Measurements from ENCODE around the gene CTDP1. TPM values are rescaled to one million over a fixed set of nuclear protein-coding genes. Genes with fewer than 3 reads are reported as not detected.
A peak's percentile ranks its signal among the peaks of the same experiment; 100 is the strongest.

The CTDP1 gene
- total and polyA plus RNA-seq, 4 donors: 2.7 to 13.9 (median 10.5) TPM

DNA sequence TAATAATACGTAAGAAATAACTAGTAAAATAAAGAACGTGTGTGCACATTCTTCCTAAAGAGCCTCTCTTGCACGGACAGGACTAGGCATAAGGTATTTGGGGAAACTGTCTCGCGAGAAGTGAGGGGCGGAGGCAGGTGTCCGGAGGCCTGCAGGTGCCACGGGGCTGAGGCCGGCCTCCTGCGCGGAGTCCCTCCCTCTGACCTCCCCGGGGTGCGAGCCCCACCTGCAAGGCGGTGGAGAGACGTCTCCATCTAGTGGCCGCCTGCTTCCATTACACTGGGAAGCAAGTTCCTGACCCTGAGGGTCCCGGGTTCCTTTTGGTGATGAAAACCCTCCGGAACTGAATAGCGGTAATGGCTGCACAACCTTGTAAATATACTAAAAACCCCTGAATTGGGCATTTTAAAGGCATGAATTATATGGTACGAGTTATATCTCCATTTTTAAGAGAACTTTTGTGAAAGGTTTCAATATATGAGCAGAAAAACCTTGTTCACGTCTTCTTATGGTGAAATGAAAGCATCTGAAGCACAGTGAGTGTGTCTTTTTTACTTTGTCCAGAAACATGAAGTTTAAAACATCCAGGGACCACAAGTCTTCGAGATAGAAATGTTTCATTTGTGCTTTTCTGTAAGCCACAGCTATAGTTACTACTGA is 35.5 kb upstream of the CTDP1 start:
- Histone ChIP-seq H3K9ac (ENCODE audit: low read depth in 1 of 2, low read length in 2 of 2) (no peak overlapping the region), H3K36me3 (ENCODE audit: control insufficient read depth in 4 of 4, insufficient read depth in 3 of 4, low read depth in 1 of 4, low read length in 3 of 4) (no peaks in the 10 kb centered on the region), H3K27ac (ENCODE audit: low read depth in 1 of 2, low read length in 2 of 2) (no peak overlapping the region), H3K9me3 (ENCODE audit: control insufficient read depth in 4 of 4, low read length in 3 of 4) (no peaks in the 10 kb centered on the region), H3K4me3 (ENCODE audit: low read depth in 1 of 3, low read length in 3 of 3) (no peak overlapping the region), H3K4me1 (ENCODE audit: control insufficient read depth in 4 of 4, insufficient read depth in 4 of 4, low read length in 3 of 4) (peaks cover 0 to 5% (median 0%) of the 10 kb centered on the region in 4 donors), H3K27me3 (ENCODE audit: control insufficient read depth in 4 of 4, insufficient read depth in 4 of 4, low read length in 3 of 4) (peaks cover 0 to 2% (median 0%) of the 10 kb centered on the region in 4 donors)
- WGBS: 12% methylated on average over 22 of the region's 22 CpGs
- DNase-seq (ENCODE audit: low spot score): peak; percentile 60
- TF ChIP-seq, protein P1, sequence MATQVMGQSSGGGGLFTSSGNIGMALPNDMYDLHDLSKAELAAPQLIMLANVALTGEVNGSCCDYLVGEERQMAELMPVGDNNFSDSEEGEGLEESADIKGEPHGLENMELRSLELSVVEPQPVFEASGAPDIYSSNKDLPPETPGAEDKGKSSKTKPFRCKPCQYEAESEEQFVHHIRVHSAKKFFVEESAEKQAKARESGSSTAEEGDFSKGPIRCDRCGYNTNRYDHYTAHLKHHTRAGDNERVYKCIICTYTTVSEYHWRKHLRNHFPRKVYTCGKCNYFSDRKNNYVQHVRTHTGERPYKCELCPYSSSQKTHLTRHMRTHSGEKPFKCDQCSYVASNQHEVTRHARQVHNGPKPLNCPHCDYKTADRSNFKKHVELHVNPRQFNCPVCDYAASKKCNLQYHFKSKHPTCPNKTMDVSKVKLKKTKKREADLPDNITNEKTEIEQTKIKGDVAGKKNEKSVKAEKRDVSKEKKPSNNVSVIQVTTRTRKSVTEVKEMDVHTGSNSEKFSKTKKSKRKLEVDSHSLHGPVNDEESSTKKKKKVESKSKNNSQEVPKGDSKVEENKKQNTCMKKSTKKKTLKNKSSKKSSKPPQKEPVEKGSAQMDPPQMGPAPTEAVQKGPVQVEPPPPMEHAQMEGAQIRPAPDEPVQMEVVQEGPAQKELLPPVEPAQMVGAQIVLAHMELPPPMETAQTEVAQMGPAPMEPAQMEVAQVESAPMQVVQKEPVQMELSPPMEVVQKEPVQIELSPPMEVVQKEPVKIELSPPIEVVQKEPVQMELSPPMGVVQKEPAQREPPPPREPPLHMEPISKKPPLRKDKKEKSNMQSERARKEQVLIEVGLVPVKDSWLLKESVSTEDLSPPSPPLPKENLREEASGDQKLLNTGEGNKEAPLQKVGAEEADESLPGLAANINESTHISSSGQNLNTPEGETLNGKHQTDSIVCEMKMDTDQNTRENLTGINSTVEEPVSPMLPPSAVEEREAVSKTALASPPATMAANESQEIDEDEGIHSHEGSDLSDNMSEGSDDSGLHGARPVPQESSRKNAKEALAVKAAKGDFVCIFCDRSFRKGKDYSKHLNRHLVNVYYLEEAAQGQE (IDR thresholded peaks at IDR 0.05): no peak
- peak; percentile 87 to 94 for TF ChIP-seq RAD21 (IDR thresholded peaks at IDR 0.05)
- TF ChIP-seq, protein P2, sequence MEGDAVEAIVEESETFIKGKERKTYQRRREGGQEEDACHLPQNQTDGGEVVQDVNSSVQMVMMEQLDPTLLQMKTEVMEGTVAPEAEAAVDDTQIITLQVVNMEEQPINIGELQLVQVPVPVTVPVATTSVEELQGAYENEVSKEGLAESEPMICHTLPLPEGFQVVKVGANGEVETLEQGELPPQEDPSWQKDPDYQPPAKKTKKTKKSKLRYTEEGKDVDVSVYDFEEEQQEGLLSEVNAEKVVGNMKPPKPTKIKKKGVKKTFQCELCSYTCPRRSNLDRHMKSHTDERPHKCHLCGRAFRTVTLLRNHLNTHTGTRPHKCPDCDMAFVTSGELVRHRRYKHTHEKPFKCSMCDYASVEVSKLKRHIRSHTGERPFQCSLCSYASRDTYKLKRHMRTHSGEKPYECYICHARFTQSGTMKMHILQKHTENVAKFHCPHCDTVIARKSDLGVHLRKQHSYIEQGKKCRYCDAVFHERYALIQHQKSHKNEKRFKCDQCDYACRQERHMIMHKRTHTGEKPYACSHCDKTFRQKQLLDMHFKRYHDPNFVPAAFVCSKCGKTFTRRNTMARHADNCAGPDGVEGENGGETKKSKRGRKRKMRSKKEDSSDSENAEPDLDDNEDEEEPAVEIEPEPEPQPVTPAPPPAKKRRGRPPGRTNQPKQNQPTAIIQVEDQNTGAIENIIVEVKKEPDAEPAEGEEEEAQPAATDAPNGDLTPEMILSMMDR (IDR thresholded peaks at IDR 0.05; ENCODE audit: low read depth, low read length, missing input control): peak; percentile 85

DNA sequence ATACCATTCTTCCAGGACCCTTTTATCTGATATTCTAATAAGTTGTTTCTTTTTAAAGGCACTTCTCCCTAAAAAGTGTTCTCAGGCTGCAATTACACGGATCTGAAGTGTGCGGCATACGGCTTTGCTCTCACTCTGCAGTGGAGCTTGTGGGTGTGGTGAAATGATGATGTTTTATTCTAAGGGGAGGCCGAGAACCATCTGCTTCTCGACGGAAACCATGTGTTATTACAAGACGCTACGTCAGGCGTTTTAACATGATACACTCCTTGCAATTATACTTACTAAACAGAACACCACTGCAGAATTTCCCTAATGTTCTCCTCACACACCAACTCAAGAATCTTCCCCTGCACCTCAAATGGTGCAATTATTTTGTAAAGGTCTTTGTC is 34.9 kb upstream of the CTDP1 start:
- Histone ChIP-seq H3K4me1 (ENCODE audit: control insufficient read depth in 4 of 4, insufficient read depth in 4 of 4, low read length in 3 of 4) (peaks cover 0 to 5% (median 0%) of the 10 kb centered on the region in 4 donors), H3K36me3 (ENCODE audit: control insufficient read depth in 4 of 4, insufficient read depth in 3 of 4, low read depth in 1 of 4, low read length in 3 of 4) (no peaks in the 10 kb centered on the region), H3K27ac (ENCODE audit: low read depth in 1 of 2, low read length in 2 of 2) (no peak overlapping the region), H3K4me3 (ENCODE audit: low read depth in 1 of 3, low read length in 3 of 3) (no peak overlapping the region), H3K9me3 (ENCODE audit: control insufficient read depth in 4 of 4, low read length in 3 of 4) (no peaks in the 10 kb centered on the region), H3K9ac (ENCODE audit: low read depth in 1 of 2, low read length in 2 of 2) (no peak overlapping the region), H3K27me3 (ENCODE audit: control insufficient read depth in 4 of 4, insufficient read depth in 4 of 4, low read length in 3 of 4) (peaks cover 0 to 2% (median 0%) of the 10 kb centered on the region in 4 donors)
- no peak for DNase-seq (ENCODE audit: low spot score)
- TF ChIP-seq NR2F2 (IDR thresholded peaks at IDR 0.05): no peak
- no peak for TF ChIP-seq SP1 (IDR thresholded peaks at IDR 0.05)
- TF ChIP-seq TAF1 (conservative IDR thresholded peaks at IDR 0.05): no peak
- no peak for TF ChIP-seq RAD21 (IDR thresholded peaks at IDR 0.05)
- no peak for TF ChIP-seq EGR1 (IDR thresholded peaks at IDR 0.05; ENCODE audit: low read depth in 2 of 2)
- TF ChIP-seq HNF4G (IDR thresholded peaks at IDR 0.05): no peak
- no peak for TF ChIP-seq JUND (IDR thresholded peaks at IDR 0.05)
- TF ChIP-seq, protein P3, sequence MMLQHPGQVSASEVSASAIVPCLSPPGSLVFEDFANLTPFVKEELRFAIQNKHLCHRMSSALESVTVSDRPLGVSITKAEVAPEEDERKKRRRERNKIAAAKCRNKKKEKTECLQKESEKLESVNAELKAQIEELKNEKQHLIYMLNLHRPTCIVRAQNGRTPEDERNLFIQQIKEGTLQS (IDR thresholded peaks at IDR 0.05): no peak
- TF ChIP-seq GABPA (IDR thresholded peaks at IDR 0.05 in 1 of 2, conservative IDR thresholded peaks at IDR 0.05 in 1 of 2): no peak
- TF ChIP-seq YY1 (IDR thresholded peaks at IDR 0.05): no peak
- TF ChIP-seq, protein P2 (IDR thresholded peaks at IDR 0.05; ENCODE audit: low read depth, low read length, missing input control): no peak
- TF ChIP-seq FOXA2 (IDR thresholded peaks at IDR 0.05): no peak
- TF ChIP-seq RXRA (IDR thresholded peaks at IDR 0.05): no peak
- no peak for TF ChIP-seq HNF4A (conservative IDR thresholded peaks at IDR 0.05)
- TF ChIP-seq, protein P4, sequence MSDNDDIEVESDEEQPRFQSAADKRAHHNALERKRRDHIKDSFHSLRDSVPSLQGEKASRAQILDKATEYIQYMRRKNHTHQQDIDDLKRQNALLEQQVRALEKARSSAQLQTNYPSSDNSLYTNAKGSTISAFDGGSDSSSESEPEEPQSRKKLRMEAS (IDR thresholded peaks at IDR 0.05): no peak
- TF ChIP-seq, protein P5, sequence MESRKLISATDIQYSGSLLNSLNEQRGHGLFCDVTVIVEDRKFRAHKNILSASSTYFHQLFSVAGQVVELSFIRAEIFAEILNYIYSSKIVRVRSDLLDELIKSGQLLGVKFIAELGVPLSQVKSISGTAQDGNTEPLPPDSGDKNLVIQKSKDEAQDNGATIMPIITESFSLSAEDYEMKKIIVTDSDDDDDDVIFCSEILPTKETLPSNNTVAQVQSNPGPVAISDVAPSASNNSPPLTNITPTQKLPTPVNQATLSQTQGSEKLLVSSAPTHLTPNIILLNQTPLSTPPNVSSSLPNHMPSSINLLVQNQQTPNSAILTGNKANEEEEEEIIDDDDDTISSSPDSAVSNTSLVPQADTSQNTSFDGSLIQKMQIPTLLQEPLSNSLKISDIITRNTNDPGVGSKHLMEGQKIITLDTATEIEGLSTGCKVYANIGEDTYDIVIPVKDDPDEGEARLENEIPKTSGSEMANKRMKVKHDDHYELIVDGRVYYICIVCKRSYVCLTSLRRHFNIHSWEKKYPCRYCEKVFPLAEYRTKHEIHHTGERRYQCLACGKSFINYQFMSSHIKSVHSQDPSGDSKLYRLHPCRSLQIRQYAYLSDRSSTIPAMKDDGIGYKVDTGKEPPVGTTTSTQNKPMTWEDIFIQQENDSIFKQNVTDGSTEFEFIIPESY (IDR thresholded peaks at IDR 0.05): no peak
- TF ChIP-seq, protein P1 (IDR thresholded peaks at IDR 0.05): no peak
- no peak for TF ChIP-seq FOXA1 (IDR thresholded peaks at IDR 0.05)
- 80% methylated on average over 9 of the region's 9 CpGs for WGBS

Measured in liver (tissue), 9 donors.